IPS-18a (cell line): ENCODE results near the gene RHBDL1.
"Not testable (repeated sequence)": the region's sequence is repeated elsewhere in the genome, so short reads cannot be mapped to it uniquely, and the experiment has no call there.

ENCODE experiments used
- H3K27ac ChIP-seq: one replicate; pipeline ENCODE4 v1.5.1; 2013; ENCODE audit warnings: low read length
- H3K27me3 ChIP-seq: one replicate; pipeline ENCODE4 v1.6.1; 2013; ENCODE audit warnings: mild to moderate bottlenecking, low read length; ENCODE audit not compliant: control insufficient read depth, insufficient read depth
- H3K36me3 ChIP-seq: one replicate; pipeline ENCODE4 v1.6.1; 2013; ENCODE audit warnings: low read depth, low read length; ENCODE audit not compliant: control insufficient read depth
- H3K4me1 ChIP-seq: one replicate; pipeline ENCODE4 v1.6.1; 2013; ENCODE audit warnings: low read depth, low read length; ENCODE audit not compliant: control insufficient read depth
- H3K4me3 ChIP-seq: one replicate; pipeline ENCODE4 v1.5.1; 2013; ENCODE audit warnings: low read length
- H3K9ac ChIP-seq: one replicate; pipeline ENCODE4 v1.6.1; 2013; ENCODE audit warnings: mild to moderate bottlenecking, low read length, moderate library complexity
- H3K9me3 ChIP-seq: one replicate; pipeline ENCODE4 v1.6.1; 2013; ENCODE audit warnings: low read depth, low read length; ENCODE audit not compliant: control insufficient read depth

The RHBDL1 gene

DNA sequence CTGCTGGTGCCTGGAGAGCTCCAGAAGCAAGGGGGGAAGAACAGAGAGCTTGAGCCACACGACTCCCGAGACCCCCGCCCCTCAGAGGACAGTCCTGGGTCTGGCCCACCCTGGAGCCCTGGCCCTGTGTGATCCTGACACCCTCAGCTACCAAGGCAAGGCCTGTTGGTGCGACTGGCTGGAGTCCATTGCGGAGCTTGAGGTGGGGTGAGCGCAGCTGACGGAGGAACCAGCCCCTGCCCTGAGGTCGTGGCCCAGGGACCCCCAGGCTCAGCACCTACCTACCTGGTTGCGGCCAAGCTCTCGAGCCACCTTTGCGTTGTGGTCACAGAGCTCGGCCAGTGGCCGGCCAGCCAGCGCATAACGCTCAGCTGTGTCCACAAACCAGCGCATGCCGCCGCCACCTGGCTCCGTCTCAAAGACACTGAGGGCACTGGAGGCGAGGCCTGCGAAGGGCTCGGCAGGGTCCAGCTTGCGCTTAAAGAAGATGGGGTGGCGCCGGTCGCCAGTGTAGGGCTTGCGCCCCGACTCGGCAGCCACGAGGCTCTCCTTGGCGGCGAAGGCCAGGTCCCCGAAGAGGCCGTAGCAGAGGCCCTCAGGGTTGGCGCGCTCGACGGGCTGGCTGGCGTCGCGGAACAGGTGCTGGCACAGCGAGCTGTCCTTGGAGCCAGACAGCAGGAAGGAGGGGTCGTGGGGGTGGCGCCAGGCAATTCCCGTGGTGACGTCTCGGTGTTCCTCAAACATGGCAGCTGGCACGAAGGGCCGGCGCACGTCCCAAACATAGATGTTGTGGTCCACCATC is 11.2 kb downstream of the RHBDL1 start:
- H3K9me3 ChIP-seq = no peaks in the 10 kb centered on the region
- H3K4me1 ChIP-seq = no peaks in the 10 kb centered on the region
- H3K4me3 ChIP-seq = no peak overlapping the region
- peaks cover 10% of the 10 kb centered on the region for H3K27me3 ChIP-seq
- no peak overlapping the region for H3K9ac ChIP-seq
- peaks cover 11% of the 10 kb centered on the region for H3K36me3 ChIP-seq
- no peak overlapping the region for H3K27ac ChIP-seq

DNA sequence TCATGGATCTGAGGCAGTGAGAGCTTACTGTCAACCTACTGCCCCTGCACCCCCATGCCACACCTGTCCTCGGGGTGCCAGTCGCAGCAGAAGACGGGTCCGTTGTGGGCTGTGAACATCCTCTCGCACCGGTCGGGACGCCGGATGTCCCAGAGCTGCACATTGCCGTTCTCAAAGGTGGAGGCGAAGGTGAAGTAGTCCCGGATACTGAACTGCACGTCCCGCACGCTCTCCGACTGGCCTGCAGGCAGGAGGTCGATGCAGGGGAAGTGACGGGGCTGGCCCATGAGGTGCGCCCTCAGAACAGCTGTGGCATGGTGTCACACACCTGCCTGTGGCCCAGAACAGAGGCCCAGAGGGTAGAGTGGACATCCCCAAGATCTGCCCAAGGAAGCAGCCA is 12.0 kb downstream of the RHBDL1 start:
- Histone ChIP-seq H3K27me3 (peaks cover 19% of the 10 kb centered on the region), H3K9me3 (no peaks in the 10 kb centered on the region), H3K4me3 (no peak overlapping the region), H3K36me3 (peaks cover 2% of the 10 kb centered on the region), H3K9ac (no peak overlapping the region), H3K27ac (no peak overlapping the region), H3K4me1 (no peaks in the 10 kb centered on the region)

DNA sequence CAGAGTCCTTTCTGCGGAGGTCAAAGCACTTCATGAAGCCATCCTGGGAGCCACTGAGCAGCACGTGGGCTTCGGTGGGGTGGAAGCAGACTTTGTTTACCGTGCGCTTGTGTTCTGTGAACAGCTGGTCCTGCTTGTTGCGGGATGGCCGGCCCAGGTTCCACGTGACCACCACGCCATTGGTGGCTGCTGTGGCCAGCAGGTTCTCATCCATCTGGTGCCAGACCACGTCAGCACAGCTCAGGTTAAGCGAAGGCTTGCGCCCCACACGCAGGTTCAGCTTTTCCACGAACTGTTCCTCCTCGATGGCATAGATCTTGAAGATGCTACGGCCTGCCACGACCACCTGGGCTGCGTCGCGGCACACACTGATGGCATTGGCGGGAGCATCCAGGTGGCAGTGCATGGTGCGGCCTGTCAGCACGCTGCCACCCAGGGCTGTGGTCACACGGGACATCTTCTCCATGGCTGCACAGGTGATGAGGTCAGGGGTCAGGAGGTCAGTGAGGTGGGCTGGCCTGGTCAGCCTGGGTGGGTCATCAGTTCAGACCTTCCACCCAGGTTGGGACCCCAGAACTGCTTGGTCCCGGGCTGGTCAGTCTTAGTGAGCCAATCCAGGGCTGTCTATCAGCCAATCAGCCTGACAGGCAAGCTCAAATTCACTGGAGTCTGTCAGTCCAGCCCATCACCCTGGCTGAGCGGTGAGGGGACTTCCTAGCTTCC is 13.9 kb downstream of the RHBDL1 start:
- no peak overlapping the region for H3K27ac ChIP-seq

DNA sequence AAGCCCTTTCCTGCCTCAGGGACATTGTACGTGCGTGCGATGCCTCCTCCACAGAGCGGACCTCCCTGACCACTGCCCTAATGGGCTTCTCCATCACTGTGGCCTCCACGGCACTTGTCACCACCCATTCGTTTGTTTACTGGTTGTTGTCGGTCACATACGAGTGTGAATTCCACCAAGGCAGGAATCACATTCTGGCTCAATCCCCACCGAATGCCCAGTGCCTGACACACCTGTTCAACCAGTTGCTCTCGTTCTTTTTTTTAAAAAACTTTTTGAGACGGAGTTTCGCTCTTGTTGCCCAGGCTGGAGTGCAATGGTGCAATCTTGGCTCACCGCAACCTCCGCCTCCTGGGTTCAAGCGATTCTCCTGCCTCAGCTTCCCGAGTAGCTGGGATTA is 15.8 kb downstream of the RHBDL1 start:
- H3K9me3 ChIP-seq, H3K4me1 ChIP-seq, H3K36me3 ChIP-seq, H3K9ac ChIP-seq, H3K27ac ChIP-seq, H3K4me3 ChIP-seq: not testable (repeated sequence)
- peaks cover 55% of the 10 kb centered on the region for H3K27me3 ChIP-seq

More for the DNA sequence above, 13.9 kb downstream of the RHBDL1 start:
- no peaks in the 10 kb centered on the region for H3K9me3 ChIP-seq
- H3K4me3 ChIP-seq = peak overlapping the region; percentile 86
- peak overlapping the region; percentile 67 for H3K9ac ChIP-seq
- peaks cover 37% of the 10 kb centered on the region for H3K27me3 ChIP-seq
- no peaks in the 10 kb centered on the region for H3K36me3 ChIP-seq
- H3K4me1 ChIP-seq = no peaks in the 10 kb centered on the region

DNA sequence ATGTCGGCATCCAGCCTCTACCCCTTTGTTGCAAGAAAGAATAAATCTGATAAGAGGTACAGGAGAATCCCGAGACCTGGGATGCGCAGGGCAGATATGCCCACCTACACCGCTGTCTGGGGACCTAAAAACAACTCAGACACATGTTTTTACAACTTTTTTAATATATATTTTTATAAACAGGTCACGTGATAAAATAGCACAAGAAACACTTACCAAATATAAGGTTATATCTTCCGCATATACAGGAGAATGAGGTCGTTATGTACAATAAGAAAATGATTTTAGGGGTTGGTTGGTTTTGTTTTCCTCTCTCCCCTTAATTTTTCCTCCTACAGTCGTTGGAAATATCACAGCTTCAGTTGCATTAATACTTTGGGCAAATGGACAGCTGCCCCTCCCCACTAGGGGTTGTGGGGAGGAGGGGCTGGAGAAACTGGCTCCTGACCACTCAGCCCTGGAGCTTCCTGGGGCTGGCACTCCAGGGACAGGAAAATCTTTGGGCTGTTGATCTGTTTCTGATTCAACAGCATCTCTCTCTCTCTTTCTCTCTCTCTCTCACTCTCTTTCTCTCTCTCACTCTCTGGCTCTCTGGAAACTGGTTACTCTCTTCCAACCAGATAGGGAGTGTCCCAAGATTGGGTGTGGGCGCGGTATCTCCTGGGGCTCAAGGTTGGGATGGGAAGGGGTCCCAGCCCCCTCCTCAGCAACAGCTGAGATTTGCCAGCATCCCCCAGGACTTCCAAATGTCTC is 17.1 kb downstream of the RHBDL1 start:
- Histone ChIP-seq H3K4me3 (no peak overlapping the region), H3K4me1 (no peaks in the 10 kb centered on the region), H3K27ac (no peak overlapping the region), H3K9me3 (no peaks in the 10 kb centered on the region), H3K9ac (no peak overlapping the region), H3K36me3 (no peaks in the 10 kb centered on the region), H3K27me3 (peaks cover 64% of the 10 kb centered on the region)

DNA sequence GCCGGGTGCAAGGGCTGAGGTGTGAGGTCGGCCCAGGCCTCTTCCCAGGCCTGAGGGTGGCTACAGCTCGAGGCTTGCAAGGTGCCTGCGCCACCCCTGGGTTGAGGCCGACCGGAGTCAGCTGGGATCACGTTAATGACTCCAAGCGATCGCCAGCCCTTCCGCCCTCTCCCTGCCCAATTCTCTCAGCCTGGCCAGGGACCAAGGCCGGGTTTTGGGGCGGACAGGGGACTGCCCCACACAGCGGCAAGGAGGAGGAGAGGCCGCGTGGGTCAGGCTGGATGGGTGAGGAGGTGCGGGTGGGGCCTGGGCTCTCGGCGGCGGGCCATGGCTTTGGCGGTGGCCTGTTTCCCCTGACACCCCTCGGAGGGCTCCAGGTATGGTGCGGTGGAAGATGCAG is 17.9 kb downstream of the RHBDL1 start:
- Histone ChIP-seq H3K36me3 (no peaks in the 10 kb centered on the region), H3K4me3 (peak overlapping the region; percentile 51), H3K9me3 (no peaks in the 10 kb centered on the region), H3K4me1 (no peaks in the 10 kb centered on the region), H3K9ac (no peak overlapping the region), H3K27me3 (peaks cover 73% of the 10 kb centered on the region), H3K27ac (no peak overlapping the region)

DNA sequence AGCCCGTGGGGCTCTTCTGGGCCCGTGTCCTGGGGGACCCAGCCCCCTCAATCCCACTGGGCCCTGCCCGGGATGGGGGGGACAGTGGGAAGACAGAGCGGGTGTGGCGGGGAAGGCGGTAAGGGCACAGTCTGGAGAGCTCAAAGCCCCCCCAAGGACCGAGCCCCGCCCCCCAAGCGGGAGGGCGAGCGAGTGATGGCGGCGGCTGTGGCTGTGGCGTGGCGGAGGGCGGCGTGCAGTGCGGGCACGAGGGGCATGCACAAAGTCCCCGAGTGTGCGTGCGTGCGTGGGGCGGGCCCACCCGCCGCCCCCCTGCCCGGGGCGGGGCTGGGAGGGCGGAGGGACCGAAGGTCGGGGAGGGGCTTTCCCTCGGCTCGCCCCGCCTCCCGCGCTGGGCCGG is 18.3 kb downstream of the RHBDL1 start:
- Histone ChIP-seq H3K27ac (no peak overlapping the region), H3K27me3 (peaks cover 77% of the 10 kb centered on the region), H3K36me3 (no peaks in the 10 kb centered on the region), H3K9me3 (no peaks in the 10 kb centered on the region), H3K4me1 (no peaks in the 10 kb centered on the region), H3K4me3 (peak overlapping the region; percentile 51), H3K9ac (no peak overlapping the region)

DNA sequence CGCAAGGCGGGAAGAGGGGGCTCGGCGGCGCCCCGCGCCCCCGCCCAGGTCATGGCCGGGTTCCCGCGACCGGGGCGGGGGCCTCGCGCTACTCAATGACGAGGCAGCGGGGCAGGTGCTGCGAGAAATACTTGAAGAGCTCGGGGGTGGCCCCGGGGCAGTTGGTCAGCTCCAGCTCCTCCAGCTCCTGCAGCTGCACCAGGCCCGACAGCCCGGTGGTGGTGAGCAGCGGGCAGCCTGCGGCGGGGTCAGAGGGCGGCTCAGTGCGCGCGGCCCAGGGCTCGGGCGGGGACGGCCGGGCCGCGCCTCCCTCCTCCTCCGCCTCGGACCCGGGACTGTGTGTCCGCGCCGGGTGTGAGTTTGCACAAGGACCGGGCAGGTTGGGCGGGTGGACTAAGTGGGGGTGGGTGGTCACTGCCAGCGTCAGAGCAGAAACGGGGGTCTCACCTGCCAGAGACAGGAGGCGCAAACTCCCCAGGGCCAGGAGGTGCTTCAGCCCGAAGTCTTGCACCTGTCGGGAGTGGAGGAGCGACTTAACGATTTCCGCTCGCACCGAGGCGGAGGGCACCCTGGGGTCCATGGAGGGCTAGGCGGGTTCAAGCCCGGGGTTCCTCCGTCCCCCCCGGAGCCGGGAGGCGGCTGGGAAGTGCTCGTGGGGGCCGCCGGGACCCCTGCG is 18.9 kb downstream of the RHBDL1 start:
- H3K27me3 ChIP-seq = peaks cover 82% of the 10 kb centered on the region
- H3K36me3 ChIP-seq = no peaks in the 10 kb centered on the region
- H3K9ac ChIP-seq = no peak overlapping the region
- no peaks in the 10 kb centered on the region for H3K9me3 ChIP-seq
- H3K4me1 ChIP-seq = no peaks in the 10 kb centered on the region
- H3K27ac ChIP-seq = no peak overlapping the region
- peak overlapping the region; percentile 51 for H3K4me3 ChIP-seq

DNA sequence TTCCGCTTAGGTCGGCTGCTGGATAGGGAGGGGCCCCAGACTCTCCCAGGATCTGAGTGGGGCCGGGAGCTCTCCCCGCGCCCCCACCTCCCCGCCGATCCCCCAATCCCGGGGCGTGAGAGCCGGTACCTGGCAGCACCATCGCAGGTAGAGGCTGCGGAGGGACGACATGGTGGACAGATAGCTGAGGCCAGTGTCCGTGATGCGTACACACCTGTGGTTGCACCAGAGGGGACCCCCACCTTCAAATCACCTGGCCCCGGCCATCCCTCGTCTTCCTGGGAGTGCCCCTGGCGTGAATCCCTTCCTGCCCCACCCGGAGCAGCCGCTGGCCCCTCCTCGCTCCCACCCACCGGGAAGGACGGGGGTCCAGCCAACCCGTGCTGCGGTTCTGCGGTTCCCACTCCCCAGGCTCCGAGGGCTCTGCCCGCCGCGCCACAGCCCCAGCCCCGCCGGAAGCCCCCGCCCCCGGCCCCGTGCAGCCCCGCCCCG is 19.4 kb downstream of the RHBDL1 start:
- no peak overlapping the region for H3K9ac ChIP-seq

DNA sequence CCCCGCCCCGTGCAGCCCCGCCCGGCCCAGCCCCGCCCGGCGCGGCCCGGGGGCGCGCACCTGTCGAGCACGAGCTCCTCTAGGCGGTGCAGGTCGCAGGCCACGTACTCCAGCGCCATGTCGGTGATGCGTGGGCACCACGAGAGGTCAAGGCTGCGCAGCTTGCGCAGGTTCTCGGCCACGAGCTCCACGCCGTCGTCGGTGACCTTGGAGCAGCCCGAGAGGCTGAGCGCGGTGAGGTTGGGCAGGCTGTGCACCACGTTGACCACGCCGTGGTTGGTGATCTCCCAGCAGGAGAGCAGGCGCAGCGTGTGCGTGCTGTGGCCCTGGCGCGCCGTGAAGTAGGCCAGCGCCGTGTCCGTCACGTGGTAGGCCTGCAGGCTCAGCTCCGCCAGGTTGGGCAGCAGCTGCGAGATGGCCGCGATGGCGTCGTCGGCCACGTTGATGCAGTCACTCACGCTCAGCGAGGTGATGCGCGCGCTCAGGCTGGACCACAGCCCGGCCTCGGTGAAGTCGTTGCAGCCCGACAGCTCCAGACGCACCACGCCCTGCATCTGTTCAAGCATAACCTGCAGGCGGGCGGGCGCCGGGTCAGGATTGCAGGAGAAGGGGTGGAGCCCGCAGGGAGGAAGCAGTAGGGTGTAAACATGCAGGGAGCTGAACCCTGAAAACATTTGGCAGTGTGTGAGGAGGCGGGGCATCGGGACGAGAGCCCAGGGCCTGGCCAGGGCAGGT is 20.1 kb downstream of the RHBDL1 start:
- no peaks in the 10 kb centered on the region for H3K36me3 ChIP-seq
- H3K9me3 ChIP-seq = no peaks in the 10 kb centered on the region
- peaks cover 94% of the 10 kb centered on the region for H3K27me3 ChIP-seq
- H3K4me3 ChIP-seq = peak overlapping the region; percentile 68
- no peak overlapping the region for H3K9ac ChIP-seq
- H3K27ac ChIP-seq = no peak overlapping the region
- H3K4me1 ChIP-seq = no peaks in the 10 kb centered on the region

More for the DNA sequence above, 19.4 kb downstream of the RHBDL1 start:
- H3K27me3 ChIP-seq = peaks cover 88% of the 10 kb centered on the region
- H3K27ac ChIP-seq = no peak overlapping the region
- no peaks in the 10 kb centered on the region for H3K4me1 ChIP-seq
- no peaks in the 10 kb centered on the region for H3K9me3 ChIP-seq
- no peaks in the 10 kb centered on the region for H3K36me3 ChIP-seq
- peak overlapping the region; percentile 51 for H3K4me3 ChIP-seq
